AG09319 (cell line): Measurements from ENCODE around the gene GNAI2.

Experiments used
- DNase-seq: peaks from one replicate; pipeline ENCODE4 v3.0.0-alpha.2; 2010; ENCODE audit warnings: low read depth; ENCODE audit errors: extremely low read depth
- TF ChIP-seq, protein P1 (sequence below): IDR thresholded peaks from 2 replicates; pipeline ENCODE4 v1.5.1; 2011; ENCODE audit warnings: low read depth, mild to moderate bottlenecking, inconsistent platforms, low read length, moderate library complexity

The GNAI2 gene

DNA sequence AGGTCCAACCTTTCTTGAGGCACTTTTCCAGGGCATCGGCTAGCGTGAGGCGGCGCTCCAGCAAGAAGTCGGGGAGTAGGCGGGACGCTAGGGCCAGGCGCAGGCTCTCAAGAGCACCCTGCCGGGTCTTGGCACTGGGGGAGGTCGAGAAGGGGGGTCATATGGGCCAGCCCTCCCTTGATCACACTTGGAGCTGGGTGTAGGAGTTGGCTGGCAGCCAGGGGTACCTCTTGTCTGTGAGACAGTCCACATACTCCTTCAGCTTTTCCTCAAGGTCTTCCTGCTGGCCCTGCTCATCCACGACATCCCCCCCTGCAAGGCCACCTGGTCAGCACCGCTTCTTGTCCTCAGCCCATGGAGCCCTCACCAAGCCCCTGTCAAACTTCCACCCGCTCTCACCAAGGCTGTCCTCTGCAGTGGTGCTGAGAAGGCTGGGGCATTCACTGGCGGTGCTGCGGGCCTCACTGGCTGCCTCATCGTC, 54.2 kb downstream of the GNAI2 start:
- TF ChIP-seq, protein P1, sequence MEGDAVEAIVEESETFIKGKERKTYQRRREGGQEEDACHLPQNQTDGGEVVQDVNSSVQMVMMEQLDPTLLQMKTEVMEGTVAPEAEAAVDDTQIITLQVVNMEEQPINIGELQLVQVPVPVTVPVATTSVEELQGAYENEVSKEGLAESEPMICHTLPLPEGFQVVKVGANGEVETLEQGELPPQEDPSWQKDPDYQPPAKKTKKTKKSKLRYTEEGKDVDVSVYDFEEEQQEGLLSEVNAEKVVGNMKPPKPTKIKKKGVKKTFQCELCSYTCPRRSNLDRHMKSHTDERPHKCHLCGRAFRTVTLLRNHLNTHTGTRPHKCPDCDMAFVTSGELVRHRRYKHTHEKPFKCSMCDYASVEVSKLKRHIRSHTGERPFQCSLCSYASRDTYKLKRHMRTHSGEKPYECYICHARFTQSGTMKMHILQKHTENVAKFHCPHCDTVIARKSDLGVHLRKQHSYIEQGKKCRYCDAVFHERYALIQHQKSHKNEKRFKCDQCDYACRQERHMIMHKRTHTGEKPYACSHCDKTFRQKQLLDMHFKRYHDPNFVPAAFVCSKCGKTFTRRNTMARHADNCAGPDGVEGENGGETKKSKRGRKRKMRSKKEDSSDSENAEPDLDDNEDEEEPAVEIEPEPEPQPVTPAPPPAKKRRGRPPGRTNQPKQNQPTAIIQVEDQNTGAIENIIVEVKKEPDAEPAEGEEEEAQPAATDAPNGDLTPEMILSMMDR = no peak
- DNase-seq = no peak

DNA sequence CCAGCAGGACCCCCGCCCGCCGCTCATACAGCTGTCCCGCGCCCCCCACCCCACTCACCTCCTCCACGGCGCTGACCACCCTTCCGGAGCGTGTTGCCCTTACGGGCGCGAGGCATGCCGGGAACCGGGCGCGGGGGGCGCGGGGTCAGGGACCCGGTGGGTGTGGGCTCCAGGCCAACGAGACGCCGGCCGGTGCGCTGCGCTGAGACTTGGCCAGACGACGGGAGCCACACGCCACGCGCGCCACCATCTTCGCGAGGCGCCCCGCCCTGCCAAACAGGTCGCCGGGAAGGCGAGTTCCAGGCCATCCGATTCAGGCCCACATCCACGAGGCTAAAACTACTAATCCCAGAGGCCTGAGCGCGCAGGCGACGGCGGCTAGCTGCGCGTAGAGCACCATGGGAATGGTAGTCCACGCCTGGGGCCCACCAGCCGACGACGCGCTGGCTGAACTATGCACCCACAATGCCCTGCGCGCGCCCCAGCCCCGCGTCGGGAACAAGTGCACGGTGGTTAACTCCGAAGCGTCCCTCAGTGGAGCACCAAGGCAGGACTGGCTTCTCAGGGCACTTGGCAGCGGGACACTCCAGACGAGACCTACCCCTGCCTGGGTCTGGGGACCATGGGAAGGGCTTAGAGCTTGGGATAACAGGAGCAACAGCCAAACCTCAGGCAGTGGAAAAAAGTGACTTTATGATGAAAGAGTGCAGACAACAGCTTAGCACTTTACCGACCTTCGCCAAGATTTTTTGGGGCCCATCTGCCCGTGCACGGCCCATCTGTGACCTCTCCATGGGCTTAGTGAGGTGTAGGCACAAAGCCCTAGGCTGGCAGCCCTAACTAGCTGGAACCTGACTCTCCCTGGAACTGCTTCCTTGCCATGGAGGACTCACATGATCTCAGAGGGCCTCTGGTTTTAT, 56.4 kb downstream of the GNAI2 start, which contains the start of gene IFRD2:
IFRD2 (minus strand) TSS at position 271 of the 920 bp plus-strand sequence; CDS start at position 116, 155 bp downstream.
- TF ChIP-seq, protein P1 = no peak
- DNase-seq = peak; percentile 92

DNA sequence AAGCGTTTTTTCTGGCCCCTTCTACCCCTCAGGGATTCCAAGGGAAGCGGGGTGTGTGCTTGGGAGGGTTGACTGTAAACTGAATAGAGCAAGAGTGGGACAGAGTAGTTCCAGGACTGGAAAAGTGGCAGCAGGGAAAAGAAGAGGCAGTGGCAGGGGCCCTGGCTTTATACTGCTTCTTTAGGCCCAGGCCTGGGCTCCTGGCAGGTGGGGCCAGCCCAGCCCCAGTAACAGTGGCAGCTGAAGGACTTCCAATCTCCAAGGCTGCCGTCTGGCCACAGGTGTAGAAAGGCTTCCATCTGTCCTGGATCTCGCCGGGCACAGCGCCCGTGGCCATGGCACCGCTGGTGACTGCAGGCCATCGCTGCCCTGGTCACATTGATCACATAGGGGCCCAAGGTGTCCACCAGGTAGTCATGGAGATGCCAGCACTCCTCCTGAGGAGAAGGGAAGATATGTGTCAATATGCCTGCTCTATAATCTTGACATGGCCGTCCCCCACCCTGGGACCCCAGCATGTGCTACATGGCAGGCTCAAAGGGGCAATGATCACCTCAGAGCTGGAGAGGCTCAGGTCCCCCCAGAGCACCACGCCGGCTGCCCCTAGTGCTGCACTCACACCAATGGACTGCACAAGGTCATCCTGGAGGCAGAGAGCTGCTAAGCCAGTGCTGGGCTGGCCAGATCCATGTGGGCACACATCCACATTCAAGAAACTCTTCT, 57.2 kb downstream of the GNAI2 start:
- DNase-seq = no peak
- TF ChIP-seq, protein P1 = no peak

DNA sequence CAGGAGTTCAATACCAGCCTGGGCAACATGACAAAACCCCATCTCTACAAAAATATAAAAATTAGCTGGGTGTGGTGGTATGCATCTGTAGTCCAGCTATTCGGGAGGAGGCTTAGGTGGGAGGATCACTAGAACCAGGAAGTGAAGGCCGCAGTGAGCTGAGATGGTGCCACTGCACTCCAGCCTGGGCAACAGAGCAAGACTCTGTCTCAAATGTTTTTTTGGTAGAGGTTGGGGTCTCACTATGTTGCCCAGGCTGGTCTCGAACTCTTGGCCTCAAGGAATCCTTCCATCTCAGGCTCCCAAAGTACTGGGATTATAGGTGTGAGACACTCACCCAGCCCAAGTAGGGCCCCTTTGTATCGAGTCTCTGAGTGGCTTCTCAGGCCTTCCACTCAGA, 58.1 kb downstream of the GNAI2 start:
- TF ChIP-seq, protein P1 = no peak
- no peak for DNase-seq

DNA sequence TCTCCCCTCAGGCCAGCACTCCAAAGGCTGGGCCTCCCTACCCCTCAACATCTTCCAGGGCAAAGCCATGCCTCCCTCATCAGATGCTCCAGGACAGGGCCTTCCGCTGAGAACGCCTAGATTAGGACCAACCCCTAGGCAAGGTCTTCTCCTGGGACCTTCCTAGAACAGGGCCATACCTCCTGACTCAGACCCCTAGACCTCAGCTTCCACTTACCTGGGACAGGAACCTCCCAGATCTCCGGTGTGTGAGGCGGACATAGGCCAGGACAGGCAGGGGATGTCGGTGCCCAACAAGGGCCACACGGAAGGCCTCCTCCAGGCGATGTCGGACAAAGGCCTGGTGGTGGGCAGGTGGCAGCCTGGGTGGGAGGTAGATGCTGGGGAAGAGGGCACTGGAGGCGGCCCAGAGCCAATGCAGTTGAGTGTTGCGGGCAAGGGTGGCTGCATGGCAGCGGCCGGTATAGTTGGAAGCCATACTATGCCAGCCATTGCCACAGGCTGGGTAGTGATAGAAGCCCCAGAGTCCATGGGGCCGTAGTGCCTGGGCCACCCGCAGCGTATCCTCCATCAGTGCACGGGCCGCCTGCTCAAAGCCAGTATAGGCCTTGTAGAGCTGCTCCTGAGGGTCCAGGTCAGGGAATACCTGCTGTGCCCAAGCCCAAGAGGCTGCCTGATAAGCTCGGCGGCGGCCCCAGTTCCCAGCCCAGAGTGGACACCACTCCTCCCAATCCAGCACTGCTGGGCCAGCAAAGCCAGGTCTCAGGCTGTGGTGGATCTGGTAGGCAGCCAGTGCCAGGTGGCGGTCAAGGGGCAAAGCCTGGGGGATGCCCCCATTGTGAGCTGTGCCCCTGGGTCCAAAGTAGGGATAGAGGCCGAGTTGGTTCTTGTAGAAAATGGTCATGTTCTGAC, 58.7 kb downstream of the GNAI2 start:
- DNase-seq = no peak
- TF ChIP-seq, protein P1 = no peak

DNA sequence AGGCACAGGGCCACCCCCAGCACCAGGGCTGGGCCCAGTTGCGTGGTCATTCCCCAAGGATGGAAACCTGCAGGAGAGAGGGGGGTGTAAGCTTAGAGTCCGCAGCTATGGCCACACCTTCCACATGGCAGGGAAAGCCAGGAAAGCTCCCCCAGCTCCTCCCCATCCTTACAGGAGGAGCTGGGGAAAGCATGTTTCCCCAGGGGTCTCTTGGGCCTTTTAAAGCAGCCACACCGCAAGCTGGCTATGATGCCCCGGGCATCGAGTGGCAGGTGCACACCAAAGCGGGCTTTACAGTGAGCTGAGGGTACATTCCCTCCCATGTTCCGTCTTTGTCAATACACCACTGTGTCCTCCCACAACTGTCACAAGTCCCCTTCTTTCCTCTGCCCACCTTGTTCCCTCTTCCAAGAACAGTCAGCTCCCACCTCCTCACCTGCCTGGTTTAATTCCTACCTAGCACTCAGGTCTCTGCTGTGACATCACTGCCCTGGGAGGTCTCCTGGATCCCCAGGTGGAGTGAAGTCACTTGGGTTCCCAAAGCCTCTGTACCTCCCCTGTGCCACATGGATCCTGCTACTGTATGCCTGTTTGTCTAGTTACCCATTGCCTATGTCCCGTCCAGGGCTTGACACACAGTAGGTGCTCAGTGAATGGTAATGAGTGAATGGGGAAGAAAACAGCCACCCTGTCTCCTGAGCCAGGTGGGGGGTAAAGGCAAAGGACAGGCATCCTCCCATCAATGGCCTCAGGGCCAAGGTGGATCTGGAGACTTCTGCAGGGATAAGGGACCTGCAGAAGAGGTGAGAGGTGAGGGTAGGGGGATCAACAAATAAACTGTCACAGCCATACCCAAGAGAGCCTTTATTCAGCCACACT, 59.8 kb downstream of the GNAI2 start:
- DNase-seq = no peak
- TF ChIP-seq, protein P1 = no peak
